ENCODE measurements around the gene ZIC5.

DNA sequence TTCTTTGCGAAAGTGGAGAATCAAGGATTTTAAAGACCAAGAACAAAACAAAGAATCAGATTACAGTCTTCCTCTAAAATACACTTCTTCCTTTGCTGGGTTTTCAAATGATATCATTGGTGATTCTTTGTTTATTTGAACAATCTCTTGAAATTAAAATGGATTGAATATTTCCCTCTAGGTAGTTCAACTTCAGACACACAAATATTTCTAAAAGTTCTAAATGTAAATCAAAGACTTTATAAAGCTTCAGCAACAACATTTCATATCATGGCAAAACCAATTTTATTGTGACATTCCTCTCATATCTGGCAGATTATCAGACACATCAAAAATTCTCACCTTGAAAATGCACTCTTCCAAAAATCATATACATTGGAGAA is 23.1 kb upstream of the ZIC5 start:
- TF ChIP-seq, protein P1, sequence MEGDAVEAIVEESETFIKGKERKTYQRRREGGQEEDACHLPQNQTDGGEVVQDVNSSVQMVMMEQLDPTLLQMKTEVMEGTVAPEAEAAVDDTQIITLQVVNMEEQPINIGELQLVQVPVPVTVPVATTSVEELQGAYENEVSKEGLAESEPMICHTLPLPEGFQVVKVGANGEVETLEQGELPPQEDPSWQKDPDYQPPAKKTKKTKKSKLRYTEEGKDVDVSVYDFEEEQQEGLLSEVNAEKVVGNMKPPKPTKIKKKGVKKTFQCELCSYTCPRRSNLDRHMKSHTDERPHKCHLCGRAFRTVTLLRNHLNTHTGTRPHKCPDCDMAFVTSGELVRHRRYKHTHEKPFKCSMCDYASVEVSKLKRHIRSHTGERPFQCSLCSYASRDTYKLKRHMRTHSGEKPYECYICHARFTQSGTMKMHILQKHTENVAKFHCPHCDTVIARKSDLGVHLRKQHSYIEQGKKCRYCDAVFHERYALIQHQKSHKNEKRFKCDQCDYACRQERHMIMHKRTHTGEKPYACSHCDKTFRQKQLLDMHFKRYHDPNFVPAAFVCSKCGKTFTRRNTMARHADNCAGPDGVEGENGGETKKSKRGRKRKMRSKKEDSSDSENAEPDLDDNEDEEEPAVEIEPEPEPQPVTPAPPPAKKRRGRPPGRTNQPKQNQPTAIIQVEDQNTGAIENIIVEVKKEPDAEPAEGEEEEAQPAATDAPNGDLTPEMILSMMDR (IDR thresholded peaks at IDR 0.05; ENCODE audit: insufficient read depth, low read length, poor library complexity, severe bottlenecking) = no peak
- no peak for TF ChIP-seq EZH2phosphoT487 (conservative IDR thresholded peaks at IDR 0.05; ENCODE audit: low read length)
